HL-60 (cell line): ENCODE results near the gene IQSEC1.
A peak's percentile ranks its signal among the peaks of the same experiment; 100 is the strongest.

ENCODE experiments used
- DNase-seq, 2 experiments: peaks; one replicate each; pipeline ENCODE4 v3.0.0-alpha.2; 2010 to 2020; ENCODE audit warnings: low read depth in 1 of 2, low spot score in 1 of 2
- H3K27ac ChIP-seq: fragments of 250-450 bp; sonication (Bioruptor Pico); replicated peaks from 2 replicates; pipeline ENCODE4 v1.5.1; 2020; ENCODE audit warnings: mild to moderate bottlenecking, moderate library complexity
- H3K27me3 ChIP-seq: fragments of 250-450 bp; sonication (Bioruptor Pico); 2 replicates; pipeline ENCODE4 v1.5.1; 2021; ENCODE audit warnings: mild to moderate bottlenecking, moderate library complexity; ENCODE audit not compliant: insufficient read depth, poor library complexity, severe bottlenecking
- H3K4me3 ChIP-seq: replicated peaks from 2 replicates; pipeline ENCODE4 v1.5.1; 2011; ENCODE audit warnings: mild to moderate bottlenecking, control low read depth, low read length; ENCODE audit not compliant: insufficient read depth
- CTCF ChIP-seq: IDR thresholded peaks from one replicate; pipeline ENCODE4 v1.5.1; 2011; ENCODE audit warnings: low read length, control low read depth, inconsistent platforms; ENCODE audit not compliant: insufficient read depth
- GABPA ChIP-seq: IDR thresholded peaks from 2 replicates; pipeline ENCODE4 v1.6.1; 2012; ENCODE audit warnings: low read depth
- POLR2AphosphoS5 ChIP-seq: IDR thresholded peaks from 2 replicates; pipeline ENCODE4 v1.6.1; 2012; ENCODE audit warnings: low read depth
- SPI1 ChIP-seq: IDR thresholded peaks from 2 replicates; pipeline ENCODE4 v1.6.1; 2012; ENCODE audit warnings: low read depth, mild to moderate bottlenecking, borderline replicate concordance
- TF ChIP-seq, protein P1 (sequence below): IDR thresholded peaks from 2 replicates; pipeline ENCODE4 v1.6.1; 2012; ENCODE audit warnings: low read depth; ENCODE audit not compliant: insufficient replicate concordance

The IQSEC1 gene

DNA sequence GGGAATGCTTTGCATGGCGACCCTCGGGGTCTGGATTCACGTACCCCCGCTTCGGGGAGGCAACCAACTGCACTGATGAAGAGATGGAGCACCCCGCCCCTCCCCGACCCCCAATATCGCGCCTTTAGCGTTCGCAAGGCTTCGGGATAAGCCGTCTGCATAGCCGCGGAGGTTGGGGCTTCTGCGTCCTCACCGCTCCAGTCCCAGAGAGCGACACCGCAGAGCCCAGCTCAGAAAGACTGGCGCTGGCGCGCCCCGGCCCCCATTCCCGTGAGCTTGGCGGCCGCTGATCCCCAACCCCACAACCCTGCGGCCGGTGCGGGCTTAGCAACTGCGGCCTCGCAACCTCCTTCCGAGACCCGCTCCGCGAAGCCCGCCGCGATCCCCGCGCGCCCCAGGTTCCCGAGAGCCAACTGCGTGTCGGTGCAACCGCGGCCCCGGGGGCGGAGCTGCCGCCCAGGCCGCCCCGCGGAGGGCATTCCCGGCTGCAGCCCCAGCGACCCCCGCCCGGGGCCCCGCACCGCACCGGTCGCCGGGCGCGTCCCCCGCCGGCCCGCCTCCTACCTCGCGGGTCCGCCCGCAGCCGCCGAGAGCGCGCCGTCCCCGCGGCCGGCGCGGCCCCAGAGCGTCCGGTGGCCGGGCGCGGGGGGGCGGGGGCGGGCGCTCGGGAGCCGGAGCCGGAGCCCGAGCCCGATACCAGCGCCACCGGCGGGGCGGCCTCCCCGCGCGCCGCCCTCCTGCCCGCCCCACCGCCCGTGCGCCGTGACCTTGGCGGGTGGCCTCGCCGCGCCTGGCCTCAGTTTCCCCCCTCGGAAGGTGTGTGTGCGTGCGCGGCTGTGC, 79.5 kb downstream of the IQSEC1 start:
- H3K4me3 ChIP-seq, result peak overlapping the region; percentile 69
- H3K27ac ChIP-seq, result peak overlapping the region; percentile 59
- DNase-seq, result no peak
- TF ChIP-seq GABPA, result no peak
- TF ChIP-seq CTCF, result no peak
- no peak for TF ChIP-seq SPI1
- TF ChIP-seq, protein P1, sequence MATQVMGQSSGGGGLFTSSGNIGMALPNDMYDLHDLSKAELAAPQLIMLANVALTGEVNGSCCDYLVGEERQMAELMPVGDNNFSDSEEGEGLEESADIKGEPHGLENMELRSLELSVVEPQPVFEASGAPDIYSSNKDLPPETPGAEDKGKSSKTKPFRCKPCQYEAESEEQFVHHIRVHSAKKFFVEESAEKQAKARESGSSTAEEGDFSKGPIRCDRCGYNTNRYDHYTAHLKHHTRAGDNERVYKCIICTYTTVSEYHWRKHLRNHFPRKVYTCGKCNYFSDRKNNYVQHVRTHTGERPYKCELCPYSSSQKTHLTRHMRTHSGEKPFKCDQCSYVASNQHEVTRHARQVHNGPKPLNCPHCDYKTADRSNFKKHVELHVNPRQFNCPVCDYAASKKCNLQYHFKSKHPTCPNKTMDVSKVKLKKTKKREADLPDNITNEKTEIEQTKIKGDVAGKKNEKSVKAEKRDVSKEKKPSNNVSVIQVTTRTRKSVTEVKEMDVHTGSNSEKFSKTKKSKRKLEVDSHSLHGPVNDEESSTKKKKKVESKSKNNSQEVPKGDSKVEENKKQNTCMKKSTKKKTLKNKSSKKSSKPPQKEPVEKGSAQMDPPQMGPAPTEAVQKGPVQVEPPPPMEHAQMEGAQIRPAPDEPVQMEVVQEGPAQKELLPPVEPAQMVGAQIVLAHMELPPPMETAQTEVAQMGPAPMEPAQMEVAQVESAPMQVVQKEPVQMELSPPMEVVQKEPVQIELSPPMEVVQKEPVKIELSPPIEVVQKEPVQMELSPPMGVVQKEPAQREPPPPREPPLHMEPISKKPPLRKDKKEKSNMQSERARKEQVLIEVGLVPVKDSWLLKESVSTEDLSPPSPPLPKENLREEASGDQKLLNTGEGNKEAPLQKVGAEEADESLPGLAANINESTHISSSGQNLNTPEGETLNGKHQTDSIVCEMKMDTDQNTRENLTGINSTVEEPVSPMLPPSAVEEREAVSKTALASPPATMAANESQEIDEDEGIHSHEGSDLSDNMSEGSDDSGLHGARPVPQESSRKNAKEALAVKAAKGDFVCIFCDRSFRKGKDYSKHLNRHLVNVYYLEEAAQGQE, result no peak
- no peak for TF ChIP-seq POLR2AphosphoS5
- peaks cover 13% of the 10 kb centered on the region for H3K27me3 ChIP-seq

DNA sequence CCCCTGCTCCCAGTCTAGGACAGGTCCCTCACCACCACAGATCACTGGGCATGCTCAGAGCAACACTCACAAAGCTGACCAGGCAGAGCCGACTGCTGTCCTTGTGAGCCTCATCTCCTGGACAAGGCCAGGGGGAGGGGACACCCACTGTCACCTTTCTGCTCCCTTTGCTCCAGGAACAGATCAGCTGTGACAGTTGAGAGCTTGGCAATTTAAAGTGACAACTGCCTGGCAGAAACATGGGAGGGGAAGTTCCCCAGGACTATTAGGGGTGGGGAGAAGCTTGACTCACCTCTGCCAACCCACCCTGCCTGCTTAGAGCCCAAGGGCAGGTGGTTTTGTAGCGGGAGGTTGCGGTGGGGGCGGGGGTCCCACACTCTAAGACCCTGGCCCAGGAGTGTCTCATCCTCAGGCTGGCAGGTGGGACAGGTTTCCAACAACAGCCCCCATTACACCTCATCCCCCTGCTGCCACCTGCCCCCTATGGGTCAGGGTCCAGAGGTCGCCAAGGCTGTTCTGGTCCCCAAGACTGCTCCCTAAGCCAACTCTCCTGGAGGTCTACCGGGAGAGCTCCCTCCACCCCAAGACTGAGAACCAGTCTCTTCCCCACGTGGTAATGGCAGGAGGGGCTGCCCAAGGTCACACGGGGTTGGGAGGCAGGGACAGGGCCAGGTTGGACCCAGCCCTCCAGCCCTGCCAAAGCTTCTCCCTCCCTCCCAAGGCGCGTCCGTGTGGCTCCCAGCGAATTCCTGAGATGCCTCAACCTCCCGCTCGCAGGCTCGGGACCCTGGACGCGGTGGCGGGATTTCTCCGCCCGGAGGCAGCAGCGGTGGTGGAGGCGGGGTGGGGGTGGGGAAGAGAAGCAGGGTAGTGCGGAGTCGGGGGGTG, 80.4 kb downstream of the IQSEC1 start:
- peak overlapping the region; percentile 46 for H3K4me3 ChIP-seq

More for the DNA sequence above, 80.4 kb downstream of the IQSEC1 start:
- no peak overlapping the region for H3K27ac ChIP-seq
- peaks cover 13% of the 10 kb centered on the region for H3K27me3 ChIP-seq
- DNase-seq, result no peak
- no peak for TF ChIP-seq GABPA
- no peak for TF ChIP-seq CTCF
- TF ChIP-seq, protein P1, result no peak
- TF ChIP-seq SPI1, result no peak
- no peak for TF ChIP-seq POLR2AphosphoS5
